ENCODE results near the gene SLC38A1.

GRCh38 chr12:46134205-46134811, 134.5 kb downstream of the SLC38A1 start:
- TF ChIP-seq CTCF (IDR thresholded peaks at IDR 0.05; ENCODE audit: low read length) = no peak
- TF ChIP-seq EZH2 (IDR thresholded peaks at IDR 0.05; ENCODE audit: borderline replicate concordance, low read length) = no peak
